Adrenal gland (tissue), 12 donors: ENCODE results near the gene CLEC4M. TPM values are rescaled to one million over a fixed set of nuclear protein-coding genes. Genes with fewer than 3 reads are reported as not detected.
A peak's percentile ranks its signal among the peaks of the same experiment; 100 is the strongest.

Experiments
- DNase-seq, 7 donors: peaks; one replicate each; pipeline ENCODE4 v3.0.0-alpha.2; 2019 to 2020
- H3K27ac ChIP-seq, 5 donors: fragments of 200-600 bp; sonication (generic) in 4 of 5; 1 replicate in 3 of 5; 2 replicates in 2 of 5; pipeline versions ENCODE4 v1.5.1 to v1.8.0; 2016 to 2020; ENCODE audit warnings: mild to moderate bottlenecking in 1 of 5
- H3K27me3 ChIP-seq: fragments of 200-600 bp; 2 replicates; pipeline ENCODE4 v1.8.0; 2021
- H3K36me3 ChIP-seq, 2 donors: fragments of 200-600 bp; replicated peaks in 1 of 2; 1 replicate in 1 of 2; 2 replicates in 1 of 2; pipeline versions ENCODE4 v1.5.1 to v1.8.0; 2018 to 2022
- H3K4me1 ChIP-seq, 2 donors: fragments of 200-600 bp; replicated peaks in 1 of 2; 1 replicate in 1 of 2; 2 replicates in 1 of 2; pipeline versions ENCODE4 v1.5.1 to v1.8.0; 2018 to 2021
- H3K4me3 ChIP-seq, 4 donors: fragments of 200-600 bp; sonication (generic) in 3 of 4; one replicate each; pipeline ENCODE4 v1.5.1; 2016 to 2018
- H3K9me3 ChIP-seq, 3 donors: fragments of 200-600 bp; sonication (generic) in 1 of 3; replicated peaks in 1 of 3; 1 replicate in 2 of 3; 2 replicates in 1 of 3; pipeline versions ENCODE4 v1.5.1 to v1.8.0; 2016 to 2021
- POLR2A ChIP-seq, 2 donors: fragments of 450-650 bp; IDR thresholded peaks; one replicate each; pipeline ENCODE4 v1.6.1; 2017; ENCODE audit warnings: antibody characterized with exemption in 2 of 2, mild to moderate bottlenecking in 2 of 2, moderate library complexity in 1 of 2
- WGBS, 4 donors: extraction: QIAGEN DNeasy Blood & Tissue Kit in 2 of 4; methylation state at CpG; one replicate each; pipeline versions ENCODE4 v1.1.5 to v1.1.7; 2013 to 2017; 5-methylcytosine and 5-hydroxymethylcytosine counted together
- intact Hi-C, 2 donors: fragments of 100-400 bp; cut with DNase I; formaldehyde crosslinking; loops; one replicate each; pipeline versions ENCODE4 v1.14.1 to v1.15.0; 2022 to 2023
- polyA plus RNA-seq, 3 donors: library from polyadenylated mRNA; stranded (reverse); fragments of 200-250 nt in 2 of 3; fragments of 350-450 nt in 1 of 3; fragmentation: Illumina TruSeq in 1 of 3; extraction: RNeasy Lipid Tissue Mini Kit (QIAGEN cat#74804) in 1 of 3; gene quantifications; one replicate each; pipeline ENCODE4 v1.2.3, GENCODE V29; 2013 to 2014
- total RNA-seq, 9 donors: library from RNA; depleted of rRNA in 4 of 9; stranded (reverse); fragments of >200 nt in 4 of 9; fragments of 120-200 nt in 1 of 9; fragmentation: NEBNext Ultra II Directional in 1 of 9; extraction: Animal tissue kit (Norgen Biotek cat#: 25700) in 1 of 9; gene quantifications; one replicate each; pipeline versions ENCODE4 v1.1.0 to v1.2.4, GENCODE V29; 2013 to 2023
- TF ChIP-seq, protein P1 (sequence below), 6 experiments: fragments of 450-650 bp in 4 of 6; fragments of 200-600 bp in 2 of 6; sonication (generic) in 1 of 6; IDR thresholded peaks; 1 replicate in 5 of 6; 2 replicates in 1 of 6; pipeline versions ENCODE4 v1.5.1 to v1.8.0; 2016 to 2021; ENCODE audit warnings: antibody characterized with exemption in 6 of 6, mild to moderate bottlenecking in 2 of 6, moderate library complexity in 1 of 6
- donor health status: healthy with polysubstance abuse.
- donor health status: Bipolar disorder and iron deficiency.
- donor health status: DM: yes; HTN: yes; CAD: no.
- donor health status: DM: no; HTN: no; CAD: no.
- donor health status: DM: no; HTN: no; CAD: no.
- donor health status: DM: yes; HTN: yes; CAD: no.

The CLEC4M gene
- total and polyA plus RNA-seq, 12 donors = 0.37 to 91.6 (median 0.98) TPM; not detected in 1

DNA sequence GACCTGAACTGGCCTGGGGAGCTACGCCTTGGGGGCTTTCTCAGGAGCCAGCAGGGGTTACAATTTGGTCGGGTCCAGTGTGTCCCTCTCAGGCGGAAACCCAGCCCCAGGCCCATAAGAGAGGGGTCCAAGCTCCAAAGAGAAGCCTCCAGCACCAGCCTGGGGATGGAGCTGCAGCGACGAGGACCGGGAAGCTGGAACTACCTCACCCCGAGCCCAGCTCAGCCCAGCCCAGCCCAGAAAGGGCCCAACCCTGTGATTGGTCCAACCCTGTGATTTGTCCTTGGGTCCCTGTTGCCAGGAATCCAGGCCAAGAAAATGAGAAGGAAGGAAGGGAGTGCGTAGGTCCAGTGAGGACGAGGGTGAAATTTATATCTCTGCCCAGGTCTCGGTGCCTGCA, 24.1 kb downstream of the CLEC4M start:
- Histone ChIP-seq H3K4me1 (peaks cover 7 to 24% of the 10 kb centered on the region in 2 donors), H3K9me3 (no peaks in the 10 kb centered on the region), H3K4me3 (peak overlapping the region in 2 of 4 donors; percentile 16 to 43), H3K27ac (peak overlapping the region in 3 of 5 donors; percentile 73 to 87 (median 80)), H3K36me3 (no peaks in the 10 kb centered on the region), H3K27me3 (no peaks in the 10 kb centered on the region)
- peak; percentile 86 to 92 (median 91) for DNase-seq
- TF ChIP-seq, protein P1, sequence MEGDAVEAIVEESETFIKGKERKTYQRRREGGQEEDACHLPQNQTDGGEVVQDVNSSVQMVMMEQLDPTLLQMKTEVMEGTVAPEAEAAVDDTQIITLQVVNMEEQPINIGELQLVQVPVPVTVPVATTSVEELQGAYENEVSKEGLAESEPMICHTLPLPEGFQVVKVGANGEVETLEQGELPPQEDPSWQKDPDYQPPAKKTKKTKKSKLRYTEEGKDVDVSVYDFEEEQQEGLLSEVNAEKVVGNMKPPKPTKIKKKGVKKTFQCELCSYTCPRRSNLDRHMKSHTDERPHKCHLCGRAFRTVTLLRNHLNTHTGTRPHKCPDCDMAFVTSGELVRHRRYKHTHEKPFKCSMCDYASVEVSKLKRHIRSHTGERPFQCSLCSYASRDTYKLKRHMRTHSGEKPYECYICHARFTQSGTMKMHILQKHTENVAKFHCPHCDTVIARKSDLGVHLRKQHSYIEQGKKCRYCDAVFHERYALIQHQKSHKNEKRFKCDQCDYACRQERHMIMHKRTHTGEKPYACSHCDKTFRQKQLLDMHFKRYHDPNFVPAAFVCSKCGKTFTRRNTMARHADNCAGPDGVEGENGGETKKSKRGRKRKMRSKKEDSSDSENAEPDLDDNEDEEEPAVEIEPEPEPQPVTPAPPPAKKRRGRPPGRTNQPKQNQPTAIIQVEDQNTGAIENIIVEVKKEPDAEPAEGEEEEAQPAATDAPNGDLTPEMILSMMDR (IDR thresholded peaks at IDR 0.05) = no peak
- TF ChIP-seq POLR2A (IDR thresholded peaks at IDR 0.05) = peak in 1 of 2 donors; percentile 84
- intact Hi-C loops = no loop called here
- WGBS, 4 donors = 7 to 10% (median 8%) methylated on average over 3 to 10 of the region's 10 CpGs

DNA sequence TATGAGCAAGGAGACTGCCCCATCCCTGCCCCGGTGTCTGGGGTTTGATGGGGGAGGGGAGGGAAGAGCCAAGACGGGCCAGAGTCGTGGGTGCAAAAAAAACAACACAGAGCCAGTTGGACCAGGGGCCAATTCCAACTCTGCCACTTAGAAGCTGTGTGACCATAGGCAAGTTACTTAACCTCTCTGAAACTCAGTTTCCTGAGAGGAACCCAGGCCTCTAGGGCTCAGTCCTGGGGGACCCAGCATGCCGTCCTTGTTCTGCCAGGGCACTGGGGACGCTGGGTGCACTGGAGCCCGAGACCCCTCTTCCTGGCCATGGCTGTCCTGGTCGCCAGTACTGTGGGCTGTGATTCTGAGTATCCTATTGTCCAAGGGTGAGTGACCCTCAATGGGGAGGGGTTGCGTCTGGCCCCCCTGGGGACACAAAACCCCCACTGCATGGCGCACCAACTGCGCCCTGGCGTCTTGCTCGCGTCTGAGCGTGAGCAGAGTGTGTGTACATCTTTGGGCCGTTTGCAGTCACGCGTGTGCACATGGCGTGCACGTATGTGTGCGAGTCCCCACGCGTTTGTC, 24.6 kb downstream of the CLEC4M start:
- intact Hi-C loops = no loop called here
- TF ChIP-seq, protein P1 (IDR thresholded peaks at IDR 0.05) = no peak
- no peak for TF ChIP-seq POLR2A (IDR thresholded peaks at IDR 0.05)
- peak in 1 of 7 donors; percentile 15 for DNase-seq
- no peaks in the 10 kb centered on the region for H3K27me3 ChIP-seq
- peak overlapping the region in 2 of 4 donors; percentile 16 to 43 for H3K4me3 ChIP-seq
- peak overlapping the region in 3 of 5 donors; percentile 73 to 87 (median 80) for H3K27ac ChIP-seq
- no peaks in the 10 kb centered on the region for H3K9me3 ChIP-seq
- no peaks in the 10 kb centered on the region for H3K36me3 ChIP-seq
- peaks cover 7 to 24% of the 10 kb centered on the region in 2 donors for H3K4me1 ChIP-seq
- WGBS, 4 donors = 0 to 11% (median 7%) methylated on average over 11 to 22 of the region's 22 CpGs

DNA sequence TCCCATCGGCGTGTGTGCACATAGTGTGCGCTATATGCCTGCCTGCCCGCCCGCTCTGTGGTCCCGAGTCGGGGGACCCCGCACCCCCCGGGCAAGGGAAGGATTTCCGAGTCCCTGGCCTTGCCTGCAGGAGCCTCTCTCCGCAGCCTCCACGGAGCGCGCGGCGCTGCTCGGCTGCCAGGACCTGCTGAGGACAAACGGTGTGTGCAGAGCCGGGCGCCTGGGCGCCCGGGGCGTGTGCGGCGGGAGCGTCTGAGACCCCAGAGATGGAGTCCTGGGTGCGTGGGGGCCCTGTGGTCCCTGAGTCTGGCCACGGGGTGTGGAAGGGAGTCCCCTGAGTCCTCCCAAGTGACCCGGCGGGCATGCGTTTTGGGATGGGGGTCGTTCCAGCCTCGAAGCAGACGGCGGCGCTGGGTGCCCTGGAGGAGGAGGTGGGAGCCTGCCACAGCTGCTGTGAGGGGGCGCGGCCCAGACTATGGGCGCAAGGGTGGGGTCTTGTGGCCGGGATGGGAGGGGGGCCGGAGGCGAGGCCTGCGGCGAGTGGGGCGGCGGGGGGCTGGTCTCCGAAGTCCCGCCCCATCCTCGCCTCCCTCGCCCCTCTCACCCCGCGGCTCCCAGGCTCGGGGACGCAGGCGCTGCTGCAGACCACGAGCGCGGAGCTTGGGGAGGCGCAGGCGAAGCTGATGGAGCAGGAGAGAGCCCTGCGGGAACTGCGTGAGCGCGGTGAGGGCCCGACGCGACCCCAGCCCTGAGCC, 25.3 kb downstream of the CLEC4M start:
- no peaks in the 10 kb centered on the region for H3K9me3 ChIP-seq
- intact Hi-C loops = no loop called here
- TF ChIP-seq, protein P1 (IDR thresholded peaks at IDR 0.05) = no peak
- no peak for TF ChIP-seq POLR2A (IDR thresholded peaks at IDR 0.05)
- WGBS, 4 donors = 1 to 2% methylated on average over 62 to 67 of the region's 67 CpGs; no CpG with 5 or more reads in 2 of the 4 donors
- H3K27ac ChIP-seq = peak overlapping the region in 2 of 5 donors; percentile 73 to 87
- peak in 6 of 7 donors; percentile 23 to 46 (median 30) for DNase-seq
- H3K4me1 ChIP-seq = peaks cover 7 to 24% of the 10 kb centered on the region in 2 donors
- peak overlapping the region in 2 of 4 donors; percentile 15 to 43 for H3K4me3 ChIP-seq
- H3K36me3 ChIP-seq = no peaks in the 10 kb centered on the region
- no peaks in the 10 kb centered on the region for H3K27me3 ChIP-seq

DNA sequence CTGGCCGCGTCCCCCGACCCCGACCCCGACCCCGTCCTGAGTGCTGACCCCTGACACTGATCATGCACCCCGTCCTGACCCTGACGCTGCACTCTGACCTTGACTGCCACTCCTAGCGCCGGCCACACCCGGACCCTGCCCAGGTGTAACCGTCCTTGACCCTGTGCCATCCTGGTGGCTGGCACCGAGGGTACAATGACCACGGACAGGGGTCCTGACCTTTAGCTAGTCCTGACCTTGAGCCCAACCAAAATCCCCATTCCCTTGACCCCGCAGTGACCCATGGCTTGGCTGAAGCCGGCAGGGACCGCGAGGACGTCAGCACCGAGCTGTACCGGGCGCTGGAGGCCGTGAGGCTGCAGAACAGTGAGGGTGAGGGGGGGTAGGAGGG, 25.9 kb downstream of the CLEC4M start:
- Histone ChIP-seq H3K36me3 (no peaks in the 10 kb centered on the region), H3K27me3 (no peaks in the 10 kb centered on the region), H3K27ac (no peak overlapping the region), H3K9me3 (no peaks in the 10 kb centered on the region), H3K4me1 (peaks cover 7 to 24% of the 10 kb centered on the region in 2 donors), H3K4me3 (peak overlapping the region in 1 of 4 donors; percentile 43)
- WGBS, 4 donors = 0 to 6% (median 1%) methylated on average over 2 to 23 of the region's 23 CpGs
- peak in 3 of 7 donors; percentile 29 to 35 (median 32) for DNase-seq
- no peak for TF ChIP-seq POLR2A (IDR thresholded peaks at IDR 0.05)
- TF ChIP-seq, protein P1 (IDR thresholded peaks at IDR 0.05) = no peak
- intact Hi-C loops = no loop called here
